Measurements from ENCODE around the gene PBX3. TPM values are rescaled to one million over a fixed set of nuclear protein-coding genes. Genes with fewer than 3 reads are reported as not detected.

Gene PBX3
- total RNA-seq, 2 donors from 2014 or later, result 37.5 to 46.1 TPM

DNA sequence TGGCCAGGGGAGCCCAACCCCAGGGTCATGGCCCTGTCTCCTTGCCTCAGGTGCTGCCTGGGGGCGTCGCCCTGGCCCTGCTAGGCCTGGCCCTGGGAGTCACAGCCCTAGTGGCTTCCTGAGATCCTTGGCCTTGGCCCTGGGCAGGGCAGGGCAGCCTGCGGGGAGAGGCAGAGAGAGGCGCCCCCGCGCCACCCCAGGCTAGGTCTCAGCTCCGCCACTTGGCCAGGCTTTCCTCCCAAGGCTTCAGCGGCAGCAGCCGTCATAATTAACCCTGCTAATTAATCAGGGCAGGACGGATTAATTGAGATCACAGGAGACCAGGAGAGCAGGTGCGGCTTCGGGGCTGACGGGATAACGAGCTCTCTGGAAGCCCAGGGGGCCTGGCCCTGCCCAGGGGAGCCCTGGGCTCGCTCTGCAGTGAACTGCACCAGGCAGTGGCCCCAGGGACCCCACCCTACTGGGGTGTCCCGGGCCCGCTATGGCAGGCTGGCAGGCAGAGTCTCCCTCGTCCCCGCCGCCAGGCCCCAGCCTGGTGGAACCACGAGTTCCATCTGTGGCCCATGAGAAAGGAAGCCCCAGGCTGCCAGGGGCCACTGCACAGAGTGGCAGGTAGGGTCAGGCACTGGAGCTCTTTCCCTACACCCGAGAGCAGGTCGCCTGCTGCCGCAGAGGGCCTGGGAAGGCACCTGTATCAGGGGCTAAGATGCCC lies 269.6 kb downstream of the PBX3 start:
- no peak overlapping the region for H3K9ac ChIP-seq (ENCODE audit: extremely low read depth, low read length, poor library complexity, severe bottlenecking)
- peaks cover 2% of the 10 kb centered on the region for H3K27me3 Mint-ChIP-seq (ENCODE audit: insufficient read depth)
- no peak overlapping the region for H3K27ac Mint-ChIP-seq
- no peaks in the 10 kb centered on the region for H3K4me1 ChIP-seq (ENCODE audit: control insufficient read depth, insufficient read depth, low read length)
- H3K36me3 Mint-ChIP-seq (ENCODE audit: low read depth), result no peaks in the 10 kb centered on the region
- no peak for DNase-seq
- no peaks in the 10 kb centered on the region for H3K27me3 ChIP-seq (ENCODE audit: control insufficient read depth, insufficient read depth, low read length, poor library complexity, severe bottlenecking)
- TF ChIP-seq, protein P1, sequence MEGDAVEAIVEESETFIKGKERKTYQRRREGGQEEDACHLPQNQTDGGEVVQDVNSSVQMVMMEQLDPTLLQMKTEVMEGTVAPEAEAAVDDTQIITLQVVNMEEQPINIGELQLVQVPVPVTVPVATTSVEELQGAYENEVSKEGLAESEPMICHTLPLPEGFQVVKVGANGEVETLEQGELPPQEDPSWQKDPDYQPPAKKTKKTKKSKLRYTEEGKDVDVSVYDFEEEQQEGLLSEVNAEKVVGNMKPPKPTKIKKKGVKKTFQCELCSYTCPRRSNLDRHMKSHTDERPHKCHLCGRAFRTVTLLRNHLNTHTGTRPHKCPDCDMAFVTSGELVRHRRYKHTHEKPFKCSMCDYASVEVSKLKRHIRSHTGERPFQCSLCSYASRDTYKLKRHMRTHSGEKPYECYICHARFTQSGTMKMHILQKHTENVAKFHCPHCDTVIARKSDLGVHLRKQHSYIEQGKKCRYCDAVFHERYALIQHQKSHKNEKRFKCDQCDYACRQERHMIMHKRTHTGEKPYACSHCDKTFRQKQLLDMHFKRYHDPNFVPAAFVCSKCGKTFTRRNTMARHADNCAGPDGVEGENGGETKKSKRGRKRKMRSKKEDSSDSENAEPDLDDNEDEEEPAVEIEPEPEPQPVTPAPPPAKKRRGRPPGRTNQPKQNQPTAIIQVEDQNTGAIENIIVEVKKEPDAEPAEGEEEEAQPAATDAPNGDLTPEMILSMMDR (conservative IDR thresholded peaks at IDR 0.05), result no peak
- 92 to 96% methylated on average over 13 to 24 of the region's 24 CpGs for WGBS, 2 experiments (ENCODE audit: insufficient coverage in 1 of 2, insufficient read length in 1 of 2)
- H3K36me3 ChIP-seq (ENCODE audit: control insufficient read depth, insufficient read depth, low read length), result no peaks in the 10 kb centered on the region
- no peak overlapping the region for H3K4me3 Mint-ChIP-seq
- no peaks in the 10 kb centered on the region for H3K9me3 Mint-ChIP-seq
- H3K4me3 ChIP-seq (ENCODE audit: low read length), result no peak overlapping the region
- H3K27ac ChIP-seq (ENCODE audit: low read depth, low read length), result no peak overlapping the region
- H3K4me1 Mint-ChIP-seq, result no peaks in the 10 kb centered on the region
- no peaks in the 10 kb centered on the region for H3K9me3 ChIP-seq (ENCODE audit: control insufficient read depth, low read length)

Other genes starting within 250 kb of the PBX3 start
- 10 to 100 TPM; 75.3 to 91.6 TPM for gene MAPKAP1, start 40.2 kb upstream of the PBX3 start, total RNA-seq